22Rv1 (cell line): ENCODE results near the gene MAMDC2.

Source experiments
- ZFX ChIP-seq: fragments of 450-650 bp; IDR thresholded peaks from 2 replicates; pipeline ENCODE4 v1.6.1; 2017; ENCODE audit warnings: antibody characterized with exemption, borderline replicate concordance
- TF ChIP-seq, protein P1 (sequence below): fragments of 450-650 bp; IDR thresholded peaks from 2 replicates; pipeline ENCODE4 v1.5.1; 2017; ENCODE audit warnings: mild to moderate bottlenecking

GRCh38 chr9:70258692-70259511 is 215.3 kb downstream of the MAMDC2 start, which contains the start of gene SMC5:
- no peak for TF ChIP-seq ZFX
- TF ChIP-seq, protein P1, sequence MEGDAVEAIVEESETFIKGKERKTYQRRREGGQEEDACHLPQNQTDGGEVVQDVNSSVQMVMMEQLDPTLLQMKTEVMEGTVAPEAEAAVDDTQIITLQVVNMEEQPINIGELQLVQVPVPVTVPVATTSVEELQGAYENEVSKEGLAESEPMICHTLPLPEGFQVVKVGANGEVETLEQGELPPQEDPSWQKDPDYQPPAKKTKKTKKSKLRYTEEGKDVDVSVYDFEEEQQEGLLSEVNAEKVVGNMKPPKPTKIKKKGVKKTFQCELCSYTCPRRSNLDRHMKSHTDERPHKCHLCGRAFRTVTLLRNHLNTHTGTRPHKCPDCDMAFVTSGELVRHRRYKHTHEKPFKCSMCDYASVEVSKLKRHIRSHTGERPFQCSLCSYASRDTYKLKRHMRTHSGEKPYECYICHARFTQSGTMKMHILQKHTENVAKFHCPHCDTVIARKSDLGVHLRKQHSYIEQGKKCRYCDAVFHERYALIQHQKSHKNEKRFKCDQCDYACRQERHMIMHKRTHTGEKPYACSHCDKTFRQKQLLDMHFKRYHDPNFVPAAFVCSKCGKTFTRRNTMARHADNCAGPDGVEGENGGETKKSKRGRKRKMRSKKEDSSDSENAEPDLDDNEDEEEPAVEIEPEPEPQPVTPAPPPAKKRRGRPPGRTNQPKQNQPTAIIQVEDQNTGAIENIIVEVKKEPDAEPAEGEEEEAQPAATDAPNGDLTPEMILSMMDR, result no peak
